Epithelial cell of esophagus (primary cell): ENCODE results near the gene TTC16.
"Not testable (repeated sequence)": the region's sequence is repeated elsewhere in the genome, so short reads cannot be mapped to it uniquely, and the experiment has no call there.

Experiments used
- DNase-seq: peaks from one replicate; pipeline ENCODE4 v3.0.0; 2010; ENCODE audit warnings: low read depth
- H3K4me3 ChIP-seq: 2 replicates; pipeline ENCODE4 v1.5.1; 2011; ENCODE audit warnings: mild to moderate bottlenecking, low read length, control low read depth
- TF ChIP-seq, protein P1 (sequence below): IDR thresholded peaks from 2 replicates; pipeline ENCODE4 v1.5.1; 2011; ENCODE audit warnings: low read depth, mild to moderate bottlenecking, low read length, control low read depth, inconsistent platforms; ENCODE audit not compliant: insufficient read depth; ENCODE audit errors: missing control alignments

Gene TTC16

DNA sequence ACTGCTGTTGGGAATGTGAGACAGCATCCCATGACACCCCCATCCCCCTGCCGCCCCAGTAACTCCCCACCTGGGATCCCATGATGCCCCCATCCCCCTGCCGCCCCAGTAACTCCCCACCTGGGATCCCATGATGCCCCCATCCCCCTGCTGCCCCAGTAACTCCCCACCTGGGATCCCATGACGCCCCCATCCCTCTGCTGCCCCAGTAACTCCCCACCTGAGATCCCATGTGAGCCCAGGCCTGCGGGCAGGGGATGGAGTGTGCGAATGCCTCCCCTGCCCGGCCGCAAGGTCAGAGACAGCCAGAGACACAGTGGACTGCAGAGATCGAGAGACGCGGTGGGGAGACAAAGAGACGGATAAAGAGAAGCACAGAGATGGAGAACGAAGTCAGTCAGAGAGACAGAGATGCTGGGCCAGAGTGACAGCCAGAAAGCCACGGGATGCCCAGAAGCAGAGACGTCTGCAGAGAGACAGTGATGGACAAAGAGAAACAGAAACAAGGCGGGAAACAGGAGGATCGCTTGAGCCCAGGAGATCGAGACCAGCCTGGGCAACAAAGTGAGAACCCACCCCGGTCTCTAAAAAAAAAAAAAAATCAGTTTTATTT, 61.6 kb downstream of the TTC16 start:
- TF ChIP-seq, protein P1, sequence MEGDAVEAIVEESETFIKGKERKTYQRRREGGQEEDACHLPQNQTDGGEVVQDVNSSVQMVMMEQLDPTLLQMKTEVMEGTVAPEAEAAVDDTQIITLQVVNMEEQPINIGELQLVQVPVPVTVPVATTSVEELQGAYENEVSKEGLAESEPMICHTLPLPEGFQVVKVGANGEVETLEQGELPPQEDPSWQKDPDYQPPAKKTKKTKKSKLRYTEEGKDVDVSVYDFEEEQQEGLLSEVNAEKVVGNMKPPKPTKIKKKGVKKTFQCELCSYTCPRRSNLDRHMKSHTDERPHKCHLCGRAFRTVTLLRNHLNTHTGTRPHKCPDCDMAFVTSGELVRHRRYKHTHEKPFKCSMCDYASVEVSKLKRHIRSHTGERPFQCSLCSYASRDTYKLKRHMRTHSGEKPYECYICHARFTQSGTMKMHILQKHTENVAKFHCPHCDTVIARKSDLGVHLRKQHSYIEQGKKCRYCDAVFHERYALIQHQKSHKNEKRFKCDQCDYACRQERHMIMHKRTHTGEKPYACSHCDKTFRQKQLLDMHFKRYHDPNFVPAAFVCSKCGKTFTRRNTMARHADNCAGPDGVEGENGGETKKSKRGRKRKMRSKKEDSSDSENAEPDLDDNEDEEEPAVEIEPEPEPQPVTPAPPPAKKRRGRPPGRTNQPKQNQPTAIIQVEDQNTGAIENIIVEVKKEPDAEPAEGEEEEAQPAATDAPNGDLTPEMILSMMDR, result no peak
- no peak for DNase-seq
- H3K4me3 ChIP-seq, result no peak overlapping the region

DNA sequence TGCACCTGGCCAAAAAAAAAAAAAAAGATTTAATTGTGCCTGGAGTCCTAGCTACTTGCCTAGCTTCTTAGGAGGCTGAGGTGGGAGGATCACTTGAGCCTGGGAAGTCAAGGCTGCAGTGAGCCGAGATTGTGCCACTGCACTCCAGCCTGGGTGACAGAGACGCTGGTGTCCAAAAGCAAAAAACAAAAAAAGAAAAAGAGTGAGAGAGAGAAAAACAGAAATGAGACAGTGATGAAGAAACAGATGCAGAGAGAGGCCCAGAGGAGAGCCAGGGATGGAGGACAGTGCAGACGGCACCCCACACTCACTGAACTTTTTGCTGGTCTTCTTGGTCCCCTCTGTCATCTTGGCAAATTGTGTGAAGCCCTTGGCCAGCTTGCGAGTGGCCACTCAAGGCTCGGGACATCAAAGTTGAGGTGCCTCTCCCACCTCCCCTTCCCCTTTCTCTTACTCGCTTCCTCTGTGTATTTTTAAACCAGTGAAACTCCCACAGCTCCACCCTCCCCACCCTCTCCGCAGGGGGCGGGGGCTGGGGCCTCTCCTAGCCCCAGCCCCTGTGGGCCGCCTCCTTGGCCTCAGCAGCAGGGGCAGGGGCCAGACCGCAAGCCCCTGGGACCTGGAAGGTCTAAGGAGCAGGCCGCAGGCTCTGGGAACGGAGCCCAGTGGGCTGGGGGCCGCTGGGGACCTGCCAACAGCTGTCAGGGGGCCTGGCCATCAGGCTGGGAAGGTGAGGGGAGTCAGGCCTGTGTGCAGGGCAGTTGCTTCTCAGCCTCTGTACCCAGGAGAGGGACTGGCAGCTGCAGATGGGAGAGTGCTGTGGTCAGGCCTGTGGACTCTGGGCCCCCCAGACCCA, 62.6 kb downstream of the TTC16 start, which contains the start of gene SH2D3C:
Gene SH2D3C, minus strand, starts transcription at position 387 of the 856 bp plus-strand sequence. Its CDS starts 39 bp downstream, at position 348.
- no peak for DNase-seq
- H3K4me3 ChIP-seq, result no peak within 1 kb of the TSS
- TF ChIP-seq, protein P1, result no peak

DNA sequence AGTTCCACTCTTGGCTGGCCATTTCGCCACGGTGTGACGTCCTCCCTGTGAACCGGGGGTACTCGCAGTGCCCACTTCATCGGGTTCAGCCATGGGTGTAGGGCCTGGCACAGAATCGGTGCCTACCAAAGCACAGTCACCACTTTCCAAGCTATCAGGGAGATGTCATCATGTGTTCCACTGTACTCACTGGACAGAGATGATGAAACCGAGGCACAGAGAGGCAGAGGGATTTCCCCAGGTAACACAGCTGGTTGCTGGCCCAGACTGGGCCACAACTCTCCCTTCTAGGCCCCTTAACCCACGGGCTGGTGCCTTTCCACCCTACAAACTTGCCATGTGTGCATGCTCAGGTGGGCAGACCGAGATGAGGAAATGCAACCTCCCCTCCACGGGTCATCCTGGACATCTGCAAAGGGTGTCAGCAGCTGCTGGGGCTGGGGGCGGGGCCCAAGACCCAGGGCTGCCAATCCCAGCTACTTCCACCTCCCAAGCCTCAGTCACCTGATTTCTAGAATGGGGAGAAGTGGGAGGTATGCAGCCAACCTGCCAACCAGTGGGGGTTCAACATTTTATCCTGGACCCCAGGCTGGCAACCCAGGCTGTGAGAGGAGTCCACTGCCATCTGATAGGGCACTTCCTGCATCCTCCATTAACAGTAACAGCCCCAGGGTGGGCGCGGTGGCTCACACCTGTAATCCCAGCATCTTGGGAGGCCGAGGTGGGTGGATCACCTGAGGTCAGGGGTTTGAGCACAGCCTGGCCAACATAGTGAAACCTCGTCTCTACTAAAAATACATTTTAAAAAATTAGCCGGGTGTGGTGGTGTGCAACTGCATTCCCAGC, 63.5 kb downstream of the TTC16 start:
- peak; percentile 17 for DNase-seq
- H3K4me3 ChIP-seq, result no peak overlapping the region
- TF ChIP-seq, protein P1, result no peak

DNA sequence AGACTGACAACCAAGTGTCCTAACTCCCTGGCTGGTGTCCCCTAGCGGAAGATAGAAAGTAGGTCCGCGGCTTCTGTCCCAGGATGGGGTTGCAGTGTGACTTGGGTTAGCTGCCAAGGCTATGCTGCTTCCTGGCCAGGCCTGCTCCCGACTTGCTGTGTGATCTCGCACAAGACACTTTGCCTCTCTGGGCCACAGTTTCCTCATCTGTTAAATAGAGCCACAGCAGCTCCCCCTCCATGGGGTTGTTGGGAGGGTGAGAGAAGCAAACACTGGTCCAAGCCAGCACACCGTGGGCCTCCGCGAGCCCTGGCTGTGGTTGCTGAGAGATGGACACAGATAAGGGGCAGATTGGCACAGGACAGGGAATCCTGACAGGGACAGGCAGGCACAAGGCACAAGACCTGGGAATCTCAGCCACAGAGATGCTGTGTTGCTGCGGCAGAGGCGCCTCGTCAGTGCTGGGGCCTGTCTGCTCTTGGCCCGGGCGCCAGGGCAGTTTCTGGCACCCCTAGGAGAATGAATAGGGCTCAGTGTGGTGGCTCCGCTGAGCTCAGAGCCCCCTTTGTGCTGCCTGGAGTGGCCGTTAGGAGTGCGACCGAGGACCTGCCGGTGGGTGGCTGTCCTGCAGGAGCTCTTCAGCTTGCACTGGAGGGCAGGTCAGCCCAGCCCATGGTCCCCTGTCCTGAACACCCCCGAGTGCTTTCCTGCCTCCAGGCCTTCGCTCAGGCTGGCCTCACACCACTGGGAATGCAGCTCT, 64.4 kb downstream of the TTC16 start:
- H3K4me3 ChIP-seq, result no peak overlapping the region
- no peak for DNase-seq
- TF ChIP-seq, protein P1, result no peak

DNA sequence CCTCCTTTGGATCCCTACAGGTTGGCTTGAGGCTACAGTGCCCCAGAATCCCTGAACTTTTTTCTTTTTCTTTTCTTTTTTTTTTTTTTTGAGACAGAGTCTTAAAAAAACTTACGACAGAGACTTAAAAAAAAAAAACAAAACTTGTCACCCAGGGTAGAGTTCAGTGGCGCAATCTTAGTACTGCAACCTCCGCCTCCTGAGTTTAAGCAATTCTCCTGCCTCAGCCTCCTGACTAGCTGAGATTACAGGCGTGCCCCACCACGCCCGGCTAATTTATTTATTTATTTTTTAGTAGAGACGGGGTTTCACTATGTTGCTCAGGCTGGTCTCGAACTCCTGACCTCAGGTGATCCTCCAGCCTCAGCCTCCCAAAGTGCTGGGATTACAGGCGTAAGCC, 65.0 kb downstream of the TTC16 start:
- not testable (repeated sequence) for H3K4me3 ChIP-seq
- peak; percentile 39 for DNase-seq
